Heart right ventricle (tissue), 16 donors: ENCODE results near the gene KATNIP. TPM values are rescaled to one million over a fixed set of nuclear protein-coding genes. Genes with fewer than 3 reads are reported as not detected.

ENCODE experiments used
- ATAC-seq, 8 donors: fragments of 200-7000 bp; cut with Tn5 transposase; one replicate each; pipeline ENCODE4 v1.9.1; 2020; ENCODE audit warnings: mild to moderate bottlenecking in 8 of 8, moderate library complexity in 8 of 8, moderate number of reproducible peaks in 1 of 8
- DNase-seq, 2 donors: peaks; one replicate each; pipeline ENCODE4 v3.0.0-alpha.2; 2020
- H3K27ac ChIP-seq, 10 donors: fragments of 200-600 bp; sonication (generic) in 2 of 10; one replicate each; pipeline versions ENCODE4 v1.5.0 to v1.8.0; 2020 to 2022; ENCODE audit warnings: mild to moderate bottlenecking in 3 of 10
- H3K27me3 ChIP-seq, 7 donors: fragments of 200-600 bp; one replicate each; pipeline ENCODE4 v1.8.0; 2021 to 2022; ENCODE audit warnings: mild to moderate bottlenecking in 2 of 7
- H3K36me3 ChIP-seq, 9 donors: fragments of 200-600 bp; sonication (generic) in 1 of 9; one replicate each; pipeline versions ENCODE4 v1.5.0 to v1.8.0; 2020 to 2022; ENCODE audit warnings: mild to moderate bottlenecking in 2 of 9
- H3K4me1 ChIP-seq, 9 donors: fragments of 200-600 bp; sonication (generic) in 1 of 9; one replicate each; pipeline versions ENCODE4 v1.5.0 to v1.8.0; 2020 to 2022; ENCODE audit warnings: mild to moderate bottlenecking in 4 of 9
- H3K4me3 ChIP-seq, 10 donors: fragments of 200-600 bp; sonication (generic) in 2 of 10; one replicate each; pipeline versions ENCODE4 v1.5.0 to v1.8.0; 2020 to 2022; ENCODE audit warnings: mild to moderate bottlenecking in 7 of 10, moderate library complexity in 2 of 10
- H3K9me3 ChIP-seq, 11 donors: fragments of 200-600 bp in 10 of 11; sonication (generic) in 2 of 11; one replicate each; pipeline versions ENCODE4 v1.5.0 to v1.8.0; 2013 to 2022; ENCODE audit warnings: mild to moderate bottlenecking in 2 of 11, control low read depth in 1 of 11, moderate library complexity in 1 of 11
- WGBS, 2 donors: extraction: QIAGEN DNeasy Blood & Tissue Kit; methylation state at CpG; one replicate each; pipeline ENCODE4 v1.1.7; 2013; ENCODE audit warnings: inconsistent platforms in 1 of 2; 5-methylcytosine and 5-hydroxymethylcytosine counted together
- intact Hi-C, 10 donors: fragments of 100-400 bp; cut with DNase I; formaldehyde crosslinking; loops; one replicate each; pipeline versions ENCODE4 v1.11.1 to v1.14.2; 2022
- polyA plus RNA-seq, 2 donors: library from polyadenylated mRNA; stranded (reverse); fragments of 200-250 nt; gene quantifications; one replicate each; pipeline ENCODE4 v1.2.3, GENCODE V29; 2013
- total RNA-seq, 10 donors: library from RNA; stranded (reverse); fragmentation: NEBNext Ultra II Directional in 3 of 10; extraction: Animal tissue kit (Norgen Biotek cat#: 25700) in 3 of 10; gene quantifications; one replicate each; pipeline versions ENCODE4 v1.2.1 to v1.2.4, GENCODE V29; 2021 to 2023
- TF ChIP-seq, protein P1 (sequence below), 9 donors: fragments of 200-600 bp; sonication (generic) in 2 of 9; IDR thresholded peaks; one replicate each; pipeline versions ENCODE4 v1.5.0 to v1.8.0; 2021 to 2022; ENCODE audit warnings: antibody characterized with exemption in 9 of 9, mild to moderate bottlenecking in 5 of 9, moderate library complexity in 1 of 9
- donor health status: Arrhythmogenic right ventricular cardiomyopathy.
- donor health status: ischemic (EF 13 %, LVEDD 7.1; RV severe dilation, severe dysfunction).
- donor health status: healthy with polysubstance abuse.
- donor health status: DM: no; HTN: yes; CAD: no.
- donor health status: DM: no; HTN: no; CAD: no.
- donor health status: ischemic (EF 25% LVEDD 6.9; RV normal size, moderate dysfunction).
- donor health status: ischemic (EF 25% LVEDD 5.7; RV mildly dilated, moderate dysfunction).
- donor health status: healthy.
- donor health status: DM: yes; HTN: yes; CAD: no.
- donor health status: Ischemic cardiomyopathy.
- donor health status: ischemic (EF 35%, LVEDD 5.7; RV mildly dilated, moderate dysfunction).
- donor health status: nonischemic (EF 11% LVEDD 7.7; RV severe dilation, severe dysfunction).
- donor health status: DM: yes; HTN: yes; CAD: no.
- donor health status: PGD.
- donor health status: ischemic (EF 29% LVEDD 5.4; RV normal size, mild dysfunction).
- donor health status: nonischemic (EF 23%, LVEDD 6.1; RV moderate dilation, normal function).

Gene KATNIP
- total and polyA plus RNA-seq, 12 donors: 5.9 to 25.0 (median 14.3) TPM

DNA sequence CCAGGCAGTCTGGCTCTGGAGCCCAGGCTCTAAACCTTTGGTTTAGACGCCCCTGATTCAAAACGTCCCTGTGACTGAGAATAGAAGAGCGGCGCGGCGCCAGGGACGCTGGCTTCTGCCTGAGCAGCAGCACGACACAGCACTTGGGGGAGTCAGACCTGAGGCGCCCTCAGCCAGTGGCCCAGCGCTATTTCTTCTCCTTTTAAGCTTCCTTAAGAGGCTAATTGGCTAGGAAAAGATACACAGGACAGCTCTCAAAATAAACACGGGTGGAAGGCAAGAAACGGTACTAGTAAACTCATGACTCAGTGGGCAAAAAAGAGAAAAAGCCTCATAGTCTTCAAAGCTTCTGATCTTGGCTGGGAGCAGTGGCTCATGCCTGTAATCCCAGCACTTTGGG is 35.1 kb upstream of the KATNIP start:
- H3K9me3 ChIP-seq: no peaks in the 10 kb centered on the region
- 71% methylated on average over 12 of the region's 12 CpGs for WGBS, 2 donors
- H3K4me1 ChIP-seq: peaks cover 0 to 53% (median 16%) of the 10 kb centered on the region in 9 donors
- ATAC-seq: peak in 6 of 8 donors; percentile 49 to 79 (median 60)
- peak overlapping the region; percentile 52 to 85 (median 74) for H3K27ac ChIP-seq
- intact Hi-C loops: no loop called here
- no peaks in the 10 kb centered on the region for H3K27me3 ChIP-seq
- peaks cover 0 to 96% (median 26%) of the 10 kb centered on the region in 9 donors for H3K36me3 ChIP-seq
- peak in 1 of 2 donors; percentile 67 for DNase-seq
- H3K4me3 ChIP-seq: no peak overlapping the region
- TF ChIP-seq, protein P1, sequence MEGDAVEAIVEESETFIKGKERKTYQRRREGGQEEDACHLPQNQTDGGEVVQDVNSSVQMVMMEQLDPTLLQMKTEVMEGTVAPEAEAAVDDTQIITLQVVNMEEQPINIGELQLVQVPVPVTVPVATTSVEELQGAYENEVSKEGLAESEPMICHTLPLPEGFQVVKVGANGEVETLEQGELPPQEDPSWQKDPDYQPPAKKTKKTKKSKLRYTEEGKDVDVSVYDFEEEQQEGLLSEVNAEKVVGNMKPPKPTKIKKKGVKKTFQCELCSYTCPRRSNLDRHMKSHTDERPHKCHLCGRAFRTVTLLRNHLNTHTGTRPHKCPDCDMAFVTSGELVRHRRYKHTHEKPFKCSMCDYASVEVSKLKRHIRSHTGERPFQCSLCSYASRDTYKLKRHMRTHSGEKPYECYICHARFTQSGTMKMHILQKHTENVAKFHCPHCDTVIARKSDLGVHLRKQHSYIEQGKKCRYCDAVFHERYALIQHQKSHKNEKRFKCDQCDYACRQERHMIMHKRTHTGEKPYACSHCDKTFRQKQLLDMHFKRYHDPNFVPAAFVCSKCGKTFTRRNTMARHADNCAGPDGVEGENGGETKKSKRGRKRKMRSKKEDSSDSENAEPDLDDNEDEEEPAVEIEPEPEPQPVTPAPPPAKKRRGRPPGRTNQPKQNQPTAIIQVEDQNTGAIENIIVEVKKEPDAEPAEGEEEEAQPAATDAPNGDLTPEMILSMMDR (IDR thresholded peaks at IDR 0.05): no peak

DNA sequence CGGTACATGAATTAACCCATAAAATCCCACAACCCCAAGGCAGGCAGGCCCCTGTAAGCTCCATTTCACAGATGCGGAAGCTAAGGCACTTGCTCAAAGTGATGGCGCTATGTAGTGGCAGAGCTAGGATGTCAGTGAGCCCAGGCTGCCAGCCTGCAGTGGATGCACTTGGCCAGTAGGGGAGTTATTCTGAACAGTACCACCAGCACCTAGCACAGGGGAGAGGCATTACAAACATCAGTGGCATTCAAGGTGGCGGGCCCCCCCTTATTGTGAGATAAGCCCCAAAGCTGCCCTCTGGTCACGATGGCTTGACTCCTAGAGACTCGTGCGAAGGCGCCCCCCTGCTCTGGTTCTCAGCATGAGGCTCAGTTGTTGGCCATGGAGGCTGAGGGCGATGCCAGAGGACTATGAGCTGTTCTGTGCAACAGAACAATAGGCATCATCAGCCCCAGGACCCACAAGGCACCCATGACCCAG is 34.0 kb upstream of the KATNIP start:
- Histone ChIP-seq H3K27me3 (no peaks in the 10 kb centered on the region), H3K4me1 (peaks cover 8 to 65% (median 26%) of the 10 kb centered on the region in 9 donors), H3K27ac (peak overlapping the region in 9 of 10 donors; percentile 16 to 85 (median 69)), H3K36me3 (peaks cover 0 to 91% (median 16%) of the 10 kb centered on the region in 9 donors), H3K4me3 (no peak overlapping the region), H3K9me3 (no peaks in the 10 kb centered on the region)
- WGBS, 2 donors: 70 to 80% methylated on average over 9 of the region's 9 CpGs
- ATAC-seq: peak in 7 of 8 donors; percentile 25 to 55 (median 50)
- TF ChIP-seq, protein P1 (IDR thresholded peaks at IDR 0.05): peak; percentile 11 to 62 (median 51)
- intact Hi-C loops: no loop called here
- peak in 1 of 2 donors; percentile 29 for DNase-seq

DNA sequence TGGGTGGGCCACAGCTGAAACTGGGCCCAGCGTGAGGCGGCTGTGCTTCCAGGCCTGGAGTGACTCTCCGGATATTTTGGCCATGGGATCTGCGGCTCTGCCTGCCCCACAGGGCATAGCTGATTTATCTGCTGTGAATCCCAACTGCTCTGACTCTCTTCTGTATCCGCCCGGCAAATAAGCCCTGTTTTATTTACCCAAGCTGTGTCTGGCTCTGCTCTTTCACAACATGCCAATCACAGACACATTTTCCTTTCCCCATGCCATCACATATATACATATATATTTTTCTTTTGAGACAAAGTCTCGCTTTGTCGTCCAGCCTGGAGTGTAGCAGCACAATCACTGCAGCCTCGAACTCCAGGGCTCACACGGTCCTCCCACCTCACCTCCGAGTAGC is 33.6 kb upstream of the KATNIP start:
- Histone ChIP-seq H3K27me3 (no peaks in the 10 kb centered on the region), H3K36me3 (peaks cover 0 to 86% (median 12%) of the 10 kb centered on the region in 9 donors), H3K4me1 (peaks cover 8 to 66% (median 30%) of the 10 kb centered on the region in 9 donors), H3K27ac (peak overlapping the region in 9 of 10 donors; percentile 16 to 85 (median 58)), H3K9me3 (no peaks in the 10 kb centered on the region), H3K4me3 (no peak overlapping the region)
- 75 to 78% methylated on average over 11 of the region's 11 CpGs for WGBS, 2 donors
- intact Hi-C loops: no loop called here
- TF ChIP-seq, protein P1 (IDR thresholded peaks at IDR 0.05): no peak
- peak in 1 of 8 donors; percentile 3 for ATAC-seq
- no peak for DNase-seq

DNA sequence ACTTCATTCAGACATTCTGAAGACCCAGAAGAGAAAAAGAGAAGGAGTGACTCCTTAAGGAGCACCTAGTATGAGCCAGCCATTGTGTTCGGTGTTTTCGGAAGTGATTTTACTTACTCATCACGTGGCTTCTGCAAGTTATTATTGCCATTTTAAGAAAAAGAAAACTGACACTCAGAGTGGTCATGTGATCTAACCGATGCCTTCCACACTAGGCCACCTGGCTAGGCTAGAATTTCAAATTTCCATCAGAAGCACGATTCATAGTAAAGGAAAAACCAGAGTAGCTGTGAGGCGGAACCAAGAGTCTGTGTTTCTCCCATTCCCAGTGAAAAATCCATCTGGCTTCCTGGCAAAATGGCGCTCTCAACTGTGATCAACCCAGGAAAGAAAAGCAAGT is 32.3 kb upstream of the KATNIP start:
- Histone ChIP-seq H3K27ac (peak overlapping the region in 4 of 10 donors; percentile 58 to 85 (median 80)), H3K27me3 (no peaks in the 10 kb centered on the region), H3K4me1 (peaks cover 8 to 67% (median 34%) of the 10 kb centered on the region in 9 donors), H3K36me3 (peaks cover 0 to 78% (median 12%) of the 10 kb centered on the region in 9 donors), H3K4me3 (no peak overlapping the region), H3K9me3 (no peaks in the 10 kb centered on the region)
- TF ChIP-seq, protein P1 (IDR thresholded peaks at IDR 0.05): no peak
- no peak for DNase-seq
- WGBS, 2 donors: 95 to 97% methylated on average over 7 of the region's 7 CpGs
- ATAC-seq: no peak
- intact Hi-C loops: no loop called here
